Measurements from ENCODE around the gene PELI2.

PELI2 gene

GRCh38 chr14:56248442-56248841 is 130.2 kb downstream of the PELI2 start:
- no peaks in the 10 kb centered on the region for H3K27me3 ChIP-seq (ENCODE audit: insufficient read depth, low read length)
- H3K4me1 ChIP-seq (ENCODE audit: insufficient read depth, low read length) = no peaks in the 10 kb centered on the region
- no peaks in the 10 kb centered on the region for H3K9me3 ChIP-seq (ENCODE audit: insufficient read depth, low read depth, low read length)
- H3K36me3 ChIP-seq (ENCODE audit: insufficient read depth, low read length) = no peaks in the 10 kb centered on the region
- 85% methylated on average over 5 of the region's 5 CpGs for WGBS
- H3K27ac ChIP-seq (ENCODE audit: low read depth, low read length) = no peak overlapping the region
- H3K4me3 ChIP-seq (ENCODE audit: low read length) = no peak overlapping the region
- no peak overlapping the region for H3K9ac ChIP-seq (ENCODE audit: low read depth, low read length)

DNA sequence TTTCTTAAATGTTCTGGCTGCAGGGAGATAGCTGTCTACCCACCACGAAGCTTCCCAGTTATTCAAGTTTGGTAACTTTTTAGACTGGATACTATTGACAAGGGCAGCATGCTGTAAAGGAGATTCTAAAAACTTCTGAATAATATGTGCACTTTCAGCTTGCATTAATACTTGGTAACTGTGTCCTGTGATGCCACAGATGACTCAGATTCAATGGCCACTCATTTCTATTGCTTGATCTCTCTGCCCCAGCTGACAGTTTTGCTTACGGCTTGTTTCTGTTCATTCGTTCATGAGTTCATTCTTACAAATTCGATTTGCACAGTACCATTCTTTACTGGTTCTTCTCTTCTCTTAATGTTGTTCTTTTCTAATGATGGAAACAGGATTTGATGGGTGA is 142.8 kb downstream of the PELI2 start:
- Histone ChIP-seq H3K9ac (ENCODE audit: low read depth, low read length) (no peak overlapping the region), H3K9me3 (ENCODE audit: insufficient read depth, low read depth, low read length) (peaks cover 4% of the 10 kb centered on the region; the same call in 1 of the 2 replicates), H3K27ac (ENCODE audit: low read depth, low read length) (no peak overlapping the region), H3K27me3 (ENCODE audit: insufficient read depth, low read length) (no peaks in the 10 kb centered on the region), H3K4me3 (ENCODE audit: low read length) (no peak overlapping the region), H3K4me1 (ENCODE audit: insufficient read depth, low read length) (no peaks in the 10 kb centered on the region), H3K36me3 (ENCODE audit: insufficient read depth, low read length) (no peaks in the 10 kb centered on the region)
- 99% methylated on average over 4 of the region's 4 CpGs for WGBS

DNA sequence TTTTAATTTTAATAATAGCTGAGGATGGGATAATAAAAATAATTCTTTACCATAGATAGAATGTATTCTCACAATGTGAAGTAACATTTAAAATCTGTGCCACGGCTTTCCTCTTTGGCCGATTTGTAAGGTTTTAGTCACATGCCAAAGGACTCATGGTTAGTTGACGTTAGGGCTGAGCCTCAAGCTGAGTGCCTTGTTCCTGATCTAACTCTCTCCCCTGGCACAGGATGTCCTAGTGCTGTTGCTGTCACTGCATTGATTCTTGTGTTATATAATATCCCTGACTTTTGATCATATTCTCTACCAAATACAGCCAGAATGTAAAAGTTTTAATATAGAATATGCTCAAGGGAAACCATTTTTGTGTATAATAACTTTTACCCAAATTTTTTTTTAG is 144.3 kb downstream of the PELI2 start:
- H3K36me3 ChIP-seq (ENCODE audit: insufficient read depth, low read length) = no peaks in the 10 kb centered on the region
- WGBS = 94% methylated on average over 3 of the region's 3 CpGs

DNA sequence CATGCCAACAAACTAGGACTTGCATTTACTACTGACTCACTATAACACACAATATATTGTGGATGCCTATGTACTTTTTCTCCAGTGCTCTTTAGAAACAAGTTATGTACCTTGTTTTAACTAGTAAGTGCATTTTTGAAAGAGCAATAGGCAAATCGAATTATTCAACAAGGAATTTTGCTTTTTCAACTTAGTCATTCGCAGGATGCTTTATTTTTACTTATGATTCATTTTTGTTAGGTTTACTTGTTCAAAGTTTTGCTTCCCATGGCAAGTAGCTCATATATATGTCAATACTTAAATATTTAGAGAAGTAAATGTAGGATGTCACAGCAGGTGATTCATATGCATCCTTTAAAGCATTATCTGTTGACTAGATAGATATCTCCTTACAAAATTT is 149.8 kb downstream of the PELI2 start:
- Histone ChIP-seq H3K36me3 (ENCODE audit: insufficient read depth, low read length) (no peaks in the 10 kb centered on the region), H3K27me3 (ENCODE audit: insufficient read depth, low read length) (no peaks in the 10 kb centered on the region), H3K9ac (ENCODE audit: low read depth, low read length) (no peak overlapping the region), H3K4me3 (ENCODE audit: low read length) (no peak overlapping the region), H3K4me1 (ENCODE audit: insufficient read depth, low read length) (no peaks in the 10 kb centered on the region), H3K9me3 (ENCODE audit: insufficient read depth, low read depth, low read length) (no peaks in the 10 kb centered on the region), H3K27ac (ENCODE audit: low read depth, low read length) (no peak overlapping the region)
- WGBS = 100% methylated on average over 2 of the region's 2 CpGs

More for the DNA sequence above, 144.3 kb downstream of the PELI2 start:
- Histone ChIP-seq H3K27me3 (ENCODE audit: insufficient read depth, low read length) (no peaks in the 10 kb centered on the region), H3K27ac (ENCODE audit: low read depth, low read length) (no peak overlapping the region), H3K4me1 (ENCODE audit: insufficient read depth, low read length) (no peaks in the 10 kb centered on the region), H3K9ac (ENCODE audit: low read depth, low read length) (no peak overlapping the region), H3K9me3 (ENCODE audit: insufficient read depth, low read depth, low read length) (peaks cover 4% of the 10 kb centered on the region; the same call in 1 of the 2 replicates), H3K4me3 (ENCODE audit: low read length) (no peak overlapping the region)

DNA sequence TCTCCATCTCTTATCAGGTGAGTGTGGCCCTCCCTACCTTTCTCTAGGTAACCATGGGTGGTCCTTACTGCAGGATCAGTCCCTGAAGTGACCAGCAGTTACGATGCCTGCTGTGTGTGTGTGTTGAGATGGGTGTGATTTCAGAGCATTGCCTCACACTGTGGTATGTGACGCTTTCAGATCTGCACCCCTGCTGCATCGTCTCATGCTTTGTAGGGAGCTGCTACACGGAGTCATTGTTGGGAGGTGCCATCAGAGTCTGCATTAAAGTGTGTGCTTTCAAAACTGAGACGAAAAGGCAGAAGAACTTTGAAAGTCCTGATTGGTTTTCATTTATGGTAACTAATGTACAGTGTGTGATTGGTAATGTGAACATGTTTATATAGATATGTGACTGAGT is 150.5 kb downstream of the PELI2 start:
- Histone ChIP-seq H3K9me3 (ENCODE audit: insufficient read depth, low read depth, low read length) (no peaks in the 10 kb centered on the region), H3K36me3 (ENCODE audit: insufficient read depth, low read length) (no peaks in the 10 kb centered on the region), H3K4me1 (ENCODE audit: insufficient read depth, low read length) (no peaks in the 10 kb centered on the region), H3K27ac (ENCODE audit: low read depth, low read length) (no peak overlapping the region), H3K4me3 (ENCODE audit: low read length) (no peak overlapping the region), H3K27me3 (ENCODE audit: insufficient read depth, low read length) (no peaks in the 10 kb centered on the region), H3K9ac (ENCODE audit: low read depth, low read length) (no peak overlapping the region)
- WGBS = 81% methylated on average over 5 of the region's 5 CpGs

DNA sequence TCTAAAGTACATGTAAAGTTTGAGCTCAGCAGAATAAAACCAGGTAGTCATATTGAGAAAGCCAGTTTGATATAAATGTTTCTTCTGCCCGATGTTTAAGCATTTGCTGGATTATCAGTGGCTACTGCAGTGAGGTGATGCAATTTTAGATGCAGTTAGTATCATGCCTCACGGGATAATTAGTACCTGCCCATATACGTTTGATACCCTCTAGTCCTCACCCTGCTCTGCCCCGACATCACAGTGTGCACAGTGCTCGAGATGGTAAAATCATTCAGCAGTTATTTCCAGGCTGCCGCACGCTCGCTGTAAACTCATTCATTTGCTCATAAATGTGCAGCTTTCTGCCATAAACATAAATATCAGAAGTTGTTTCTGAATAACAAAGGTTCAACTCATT is 152.7 kb downstream of the PELI2 start:
- Histone ChIP-seq H3K27ac (ENCODE audit: low read depth, low read length) (no peak overlapping the region), H3K9me3 (ENCODE audit: insufficient read depth, low read depth, low read length) (no peaks in the 10 kb centered on the region), H3K27me3 (ENCODE audit: insufficient read depth, low read length) (no peaks in the 10 kb centered on the region), H3K9ac (ENCODE audit: low read depth, low read length) (no peak overlapping the region), H3K36me3 (ENCODE audit: insufficient read depth, low read length) (no peaks in the 10 kb centered on the region), H3K4me1 (ENCODE audit: insufficient read depth, low read length) (no peaks in the 10 kb centered on the region), H3K4me3 (ENCODE audit: low read length) (no peak overlapping the region)
- WGBS = 90% methylated on average over 8 of the region's 8 CpGs

DNA sequence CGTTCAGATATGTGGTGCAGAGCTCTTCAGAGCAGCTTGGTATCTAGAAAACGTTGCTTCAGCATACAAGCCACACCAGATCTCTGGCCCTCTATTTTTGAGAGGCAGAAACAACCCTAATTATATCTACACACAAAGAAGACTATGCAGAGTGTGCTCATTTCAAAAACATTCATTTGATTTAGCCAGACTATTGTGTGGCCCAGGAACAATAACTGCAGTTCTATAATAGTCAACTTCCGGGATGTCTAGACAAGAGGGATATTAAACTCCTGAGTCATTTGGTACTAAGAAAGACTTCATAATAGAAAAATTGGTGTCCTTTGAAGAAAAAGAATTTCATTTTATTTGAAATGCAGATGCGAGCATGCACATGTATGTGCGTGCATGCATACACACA is 153.8 kb downstream of the PELI2 start:
- H3K4me3 ChIP-seq (ENCODE audit: low read length) = no peak overlapping the region
- no peak overlapping the region for H3K9ac ChIP-seq (ENCODE audit: low read depth, low read length)
- WGBS = 96% methylated on average over 5 of the region's 5 CpGs
- 0 out of 2 replicates have a peak, but pooled peaks cover 2% of the 10 kb centered on the region for H3K9me3 ChIP-seq (ENCODE audit: insufficient read depth, low read depth, low read length)
- H3K27ac ChIP-seq (ENCODE audit: low read depth, low read length) = no peak overlapping the region
- H3K4me1 ChIP-seq (ENCODE audit: insufficient read depth, low read length) = no peaks in the 10 kb centered on the region
- no peaks in the 10 kb centered on the region for H3K36me3 ChIP-seq (ENCODE audit: insufficient read depth, low read length)
- H3K27me3 ChIP-seq (ENCODE audit: insufficient read depth, low read length) = no peaks in the 10 kb centered on the region

GRCh38 chr14:56273155-56273554 is 154.9 kb downstream of the PELI2 start:
- H3K4me1 ChIP-seq (ENCODE audit: insufficient read depth, low read length) = no peaks in the 10 kb centered on the region
- H3K9me3 ChIP-seq (ENCODE audit: insufficient read depth, low read depth, low read length) = 0 out of 2 replicates have a peak, but pooled peaks cover 4% of the 10 kb centered on the region
- no peaks in the 10 kb centered on the region for H3K36me3 ChIP-seq (ENCODE audit: insufficient read depth, low read length)
- no peaks in the 10 kb centered on the region for H3K27me3 ChIP-seq (ENCODE audit: insufficient read depth, low read length)
- no peak overlapping the region for H3K4me3 ChIP-seq (ENCODE audit: low read length)
- H3K9ac ChIP-seq (ENCODE audit: low read depth, low read length) = no peak overlapping the region
- 95% methylated on average over 3 of the region's 3 CpGs for WGBS
- no peak overlapping the region for H3K27ac ChIP-seq (ENCODE audit: low read depth, low read length)

DNA sequence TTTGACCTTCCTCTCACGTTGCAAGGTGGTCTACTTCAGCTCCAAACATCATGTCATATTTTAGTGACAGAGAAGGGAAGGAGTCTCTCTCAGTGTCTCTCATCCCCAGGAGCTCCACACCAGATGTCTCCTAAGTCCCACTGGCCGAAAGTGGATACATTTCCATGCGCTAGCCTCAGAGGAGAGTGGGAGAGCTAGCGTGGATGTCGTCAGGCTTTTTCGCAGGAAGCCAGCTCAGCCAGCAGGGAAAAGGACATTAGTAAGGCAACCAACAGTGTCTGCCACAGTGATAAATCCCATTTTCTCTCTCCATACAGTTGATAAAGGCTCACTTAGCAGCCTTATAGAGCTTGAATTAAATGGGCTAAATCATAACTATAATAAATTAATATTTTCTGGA is 155.7 kb downstream of the PELI2 start:
- Histone ChIP-seq H3K4me1 (ENCODE audit: insufficient read depth, low read length) (no peaks in the 10 kb centered on the region), H3K4me3 (ENCODE audit: low read length) (no peak overlapping the region), H3K9ac (ENCODE audit: low read depth, low read length) (no peak overlapping the region), H3K36me3 (ENCODE audit: insufficient read depth, low read length) (no peaks in the 10 kb centered on the region), H3K27me3 (ENCODE audit: insufficient read depth, low read length) (no peaks in the 10 kb centered on the region), H3K9me3 (ENCODE audit: insufficient read depth, low read depth, low read length) (0 out of 2 replicates have a peak, but pooled peaks cover 4% of the 10 kb centered on the region), H3K27ac (ENCODE audit: low read depth, low read length) (no peak overlapping the region)
- 95% methylated on average over 6 of the region's 6 CpGs for WGBS

- Histone ChIP-seq H3K9ac (ENCODE audit: low read depth, low read length) (no peak overlapping the region), H3K27ac (ENCODE audit: low read depth, low read length) (no peak overlapping the region), H3K9me3 (ENCODE audit: insufficient read depth, low read depth, low read length) (0 out of 2 replicates have a peak, but pooled peaks cover 4% of the 10 kb centered on the region), H3K4me3 (ENCODE audit: low read length) (no peak overlapping the region), H3K27me3 (ENCODE audit: insufficient read depth, low read length) (no peaks in the 10 kb centered on the region), H3K36me3 (ENCODE audit: insufficient read depth, low read length) (no peaks in the 10 kb centered on the region), H3K4me1 (ENCODE audit: insufficient read depth, low read length) (no peaks in the 10 kb centered on the region)
- WGBS = 92% methylated on average over 1 of the region's 1 CpG
These were observed 156.3 kb downstream of the PELI2 start for GRCh38 chr14:56274556-56274955.

- H3K9ac ChIP-seq (ENCODE audit: low read depth, low read length) = no peak overlapping the region
- no peak overlapping the region for H3K27ac ChIP-seq (ENCODE audit: low read depth, low read length)
- no peaks in the 10 kb centered on the region for H3K4me1 ChIP-seq (ENCODE audit: insufficient read depth, low read length)
- H3K27me3 ChIP-seq (ENCODE audit: insufficient read depth, low read length) = no peaks in the 10 kb centered on the region
- 93% methylated on average over 5 of the region's 5 CpGs for WGBS
- H3K4me3 ChIP-seq (ENCODE audit: low read length) = no peak overlapping the region
- 0 out of 2 replicates have a peak, but pooled peaks cover 4% of the 10 kb centered on the region for H3K9me3 ChIP-seq (ENCODE audit: insufficient read depth, low read depth, low read length)
- H3K36me3 ChIP-seq (ENCODE audit: insufficient read depth, low read length) = no peaks in the 10 kb centered on the region
These were observed 157.9 kb downstream of the PELI2 start for GRCh38 chr14:56276108-56276507.

DNA sequence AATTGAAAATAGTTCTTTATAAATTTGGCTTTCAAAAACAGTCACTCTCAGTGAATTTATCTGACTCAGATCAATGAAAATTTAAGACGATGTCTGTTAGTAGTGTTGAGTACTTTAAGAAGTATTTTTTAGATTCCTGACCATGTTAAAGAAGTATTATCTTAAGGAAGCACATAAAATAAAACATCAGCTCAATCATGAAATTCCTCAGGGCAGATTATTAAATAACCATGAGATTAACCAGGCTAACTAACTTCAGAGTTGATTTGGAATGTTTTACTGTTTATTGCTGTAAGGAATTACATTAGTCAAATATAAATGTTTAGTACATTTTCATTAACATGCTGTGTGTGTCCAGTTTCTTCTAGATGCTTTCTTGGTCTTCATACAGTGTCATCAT is 160.2 kb downstream of the PELI2 start:
- H3K27me3 ChIP-seq (ENCODE audit: insufficient read depth, low read length) = no peaks in the 10 kb centered on the region
- no peak overlapping the region for H3K27ac ChIP-seq (ENCODE audit: low read depth, low read length)
- H3K4me3 ChIP-seq (ENCODE audit: low read length) = no peak overlapping the region
- H3K4me1 ChIP-seq (ENCODE audit: insufficient read depth, low read length) = no peaks in the 10 kb centered on the region
- H3K36me3 ChIP-seq (ENCODE audit: insufficient read depth, low read length) = no peaks in the 10 kb centered on the region
- H3K9ac ChIP-seq (ENCODE audit: low read depth, low read length) = no peak overlapping the region
- 0 out of 2 replicates have a peak, but pooled peaks cover 4% of the 10 kb centered on the region for H3K9me3 ChIP-seq (ENCODE audit: insufficient read depth, low read depth, low read length)
- WGBS = no CpG with 5 or more reads among the region's 1 CpG

Measured in HUES64 (cell line).